HEK293 (cell line): ENCODE measurements around the gene MBTD1.

Experiments used
- CTCF ChIA-PET: fragments of 350-600 bp; formaldehyde crosslinking; extraction: SDS; loops from one replicate; lab custom pipeline; 2021; ENCODE audit warnings: antibody characterized with exemption; lab: Yijun Ruan, JAX
- POLR2A ChIA-PET: fragments of 300-600 bp; formaldehyde crosslinking; extraction: SDS; loops from one replicate; lab custom pipeline; 2020; ENCODE audit warnings: antibody characterized with exemption, inconsistent platforms; lab: Yijun Ruan, JAX
- H3K27ac ChIP-seq: fragments of 200-500 bp; sonication (Bioruptor generic); 2 replicates; pipeline ENCODE4 v1.5.1; 2014; ENCODE audit warnings: low read depth, low read length, control low read depth, inconsistent platforms; ENCODE audit errors: extremely low read depth
- H3K36me3 ChIP-seq, 2 experiments: fragments of 200-500 bp in 1 of 2; sonication (Bioruptor generic) in 1 of 2; 1 replicate in 1 of 2; 2 replicates in 1 of 2; pipeline ENCODE4 v1.5.1; 2014 to 2017; ENCODE audit warnings: inconsistent platforms in 2 of 2, low read length in 2 of 2; ENCODE audit not compliant: control insufficient read depth in 2 of 2, insufficient read depth in 1 of 2
- H3K4me1 ChIP-seq: fragments of 200-500 bp; sonication (Bioruptor generic); 2 replicates; pipeline ENCODE4 v1.5.1; 2014; ENCODE audit warnings: mild to moderate bottlenecking, low read length, inconsistent platforms; ENCODE audit not compliant: control insufficient read depth, insufficient read depth
- H3K4me3 ChIP-seq: 2 replicates; pipeline ENCODE4 v1.5.1; 2011; ENCODE audit warnings: low read depth, mild to moderate bottlenecking, control low read depth, low read length, moderate library complexity
- H3K9me3 ChIP-seq: fragments of 200-500 bp; sonication (Bioruptor generic); 2 replicates; pipeline ENCODE4 v1.5.1; 2014; ENCODE audit warnings: low read depth, low read length, inconsistent platforms; ENCODE audit not compliant: control insufficient read depth, insufficient read depth
- BCL11A ChIP-seq: fragments of 450-650 bp; formaldehyde crosslinking; IDR thresholded peaks from 2 replicates; pipeline ENCODE4 v1.5.1; 2016; ENCODE audit warnings: low read depth, missing biosample characterization, missing genetic modification characterization
- BCL11B ChIP-seq: fragments of 450-650 bp; formaldehyde crosslinking; IDR thresholded peaks from 2 replicates; pipeline ENCODE4 v1.5.1; 2016; ENCODE audit warnings: low read depth, missing biosample characterization, missing genetic modification characterization
- CTCF ChIP-seq: fragments of 450-650 bp; formaldehyde crosslinking; IDR thresholded peaks from 2 replicates; pipeline ENCODE4 v1.5.1; 2016; ENCODE audit warnings: missing biosample characterization, missing genetic modification characterization
- OVOL3 ChIP-seq: fragments of 450-650 bp; formaldehyde crosslinking; IDR thresholded peaks from 2 replicates; pipeline ENCODE4 v1.5.1; 2016; ENCODE audit warnings: missing biosample characterization, missing genetic modification characterization
- PBX3 ChIP-seq: sonication (generic); formaldehyde crosslinking; IDR thresholded peaks from 2 replicates; pipeline ENCODE4 v1.8.1; 2022; ENCODE audit warnings: mild to moderate bottlenecking, moderate library complexity, missing genetic modification reagents
- REPIN1 ChIP-seq: fragments of 450-650 bp; formaldehyde crosslinking; IDR thresholded peaks from 2 replicates; pipeline ENCODE4 v1.5.1; 2017; ENCODE audit warnings: missing biosample characterization, missing genetic modification characterization, low read depth
- ZBTB26 ChIP-seq: fragments of 450-650 bp; formaldehyde crosslinking; optimal IDR thresholded peaks from 2 replicates; pipeline ENCODE3; 2016; ENCODE audit warnings: missing biosample characterization, mild to moderate bottlenecking, missing genetic modification characterization
- ZBTB8A ChIP-seq: fragments of 450-650 bp; formaldehyde crosslinking; IDR thresholded peaks from 2 replicates; pipeline ENCODE4 v1.5.1; 2016; ENCODE audit warnings: missing biosample characterization, missing genetic modification characterization
- ZIC2 ChIP-seq: fragments of 450-650 bp; formaldehyde crosslinking; IDR thresholded peaks from 2 replicates; pipeline ENCODE4 v1.5.1; 2016; ENCODE audit warnings: missing biosample characterization, missing genetic modification characterization
- ZNF10 ChIP-seq: fragments of 450-650 bp; formaldehyde crosslinking; IDR thresholded peaks from 2 replicates; pipeline ENCODE4 v1.5.1; 2017; ENCODE audit warnings: missing biosample characterization, missing genetic modification characterization
- ZNF112 ChIP-seq: fragments of 450-650 bp; formaldehyde crosslinking; IDR thresholded peaks from 2 replicates; pipeline ENCODE4 v1.5.0; 2017; ENCODE audit warnings: missing biosample characterization, missing genetic modification characterization
- ZNF121 ChIP-seq: fragments of 450-650 bp; formaldehyde crosslinking; IDR thresholded peaks from 2 replicates; pipeline ENCODE4 v1.5.1; 2016; ENCODE audit warnings: missing biosample characterization, missing genetic modification characterization
- ZNF174 ChIP-seq: fragments of 450-650 bp; formaldehyde crosslinking; IDR thresholded peaks from 2 replicates; pipeline ENCODE4 v1.5.0; 2017; ENCODE audit warnings: missing biosample characterization, mild to moderate bottlenecking, missing genetic modification characterization
- ZNF221 ChIP-seq: fragments of 450-650 bp; formaldehyde crosslinking; IDR thresholded peaks from 2 replicates; pipeline ENCODE4 v1.5.1; 2017; ENCODE audit warnings: missing biosample characterization, missing genetic modification characterization, borderline replicate concordance
- ZNF223 ChIP-seq: fragments of 450-650 bp; formaldehyde crosslinking; IDR thresholded peaks from 2 replicates; pipeline ENCODE4 v1.5.1; 2016; ENCODE audit warnings: missing biosample characterization, missing genetic modification characterization
- ZNF26 ChIP-seq: fragments of 450-650 bp; formaldehyde crosslinking; IDR thresholded peaks from 2 replicates; pipeline ENCODE4 v1.5.1; 2016; ENCODE audit warnings: missing biosample characterization, missing genetic modification characterization
- ZNF266 ChIP-seq: fragments of 450-650 bp; formaldehyde crosslinking; IDR thresholded peaks from 2 replicates; pipeline ENCODE4 v1.5.1; 2016; ENCODE audit warnings: missing biosample characterization, missing genetic modification characterization, low read depth
- ZNF280C ChIP-seq: fragments of 450-650 bp; formaldehyde crosslinking; IDR thresholded peaks from 2 replicates; pipeline ENCODE4 v1.5.1; 2016; ENCODE audit warnings: missing biosample characterization, missing genetic modification characterization
- ZNF350 ChIP-seq: fragments of 450-650 bp; formaldehyde crosslinking; IDR thresholded peaks from 2 replicates; pipeline ENCODE4 v1.5.0; 2017; ENCODE audit warnings: missing biosample characterization, mild to moderate bottlenecking, missing genetic modification characterization
- ZNF580 ChIP-seq: fragments of 450-650 bp; formaldehyde crosslinking; IDR thresholded peaks from 2 replicates; pipeline ENCODE4 v1.5.1; 2016; ENCODE audit warnings: missing biosample characterization, missing genetic modification characterization
- ZNF629 ChIP-seq: fragments of 450-650 bp; formaldehyde crosslinking; IDR thresholded peaks from 2 replicates; pipeline ENCODE4 v1.5.1; 2017; ENCODE audit warnings: missing biosample characterization, missing genetic modification characterization
- ZNF654 ChIP-seq: fragments of 450-650 bp; formaldehyde crosslinking; IDR thresholded peaks from 2 replicates; pipeline ENCODE4 v1.5.1; 2016; ENCODE audit warnings: low read depth, missing biosample characterization, missing genetic modification characterization
- ZNF670 ChIP-seq: fragments of 450-650 bp; formaldehyde crosslinking; IDR thresholded peaks from 2 replicates; pipeline ENCODE4 v1.5.1; 2016; ENCODE audit warnings: missing biosample characterization, missing genetic modification characterization, low read depth
- ZNF701 ChIP-seq: fragments of 450-650 bp; formaldehyde crosslinking; IDR thresholded peaks from 2 replicates; pipeline ENCODE4 v1.5.1; 2016; ENCODE audit warnings: missing biosample characterization, missing genetic modification characterization
- ZNF704 ChIP-seq: fragments of 450-650 bp; formaldehyde crosslinking; IDR thresholded peaks from 2 replicates; pipeline ENCODE4 v1.5.1; 2016; ENCODE audit warnings: missing biosample characterization, missing genetic modification characterization

The MBTD1 gene

GRCh38 chr17:51299859-51300258 is 40.0 kb upstream of the MBTD1 start:
- TF ChIP-seq ZNF701 (tag by site-specific recombination), result no peak
- TF ChIP-seq ZIC2 (tag by site-specific recombination), result no peak
- no peak for TF ChIP-seq ZNF121 (tag by site-specific recombination)
- TF ChIP-seq ZNF26 (tag by site-specific recombination), result no peak
- no peak for TF ChIP-seq BCL11A (tag by site-specific recombination)
- TF ChIP-seq ZNF266 (tag by site-specific recombination), result no peak
- no peak for TF ChIP-seq ZNF280C
- no peak for TF ChIP-seq ZNF112 (tag by site-specific recombination)
- TF ChIP-seq ZNF580 (tag by site-specific recombination), result no peak
- TF ChIP-seq ZNF654 (tag by site-specific recombination), result no peak
- TF ChIP-seq ZNF221 (tag by site-specific recombination), result no peak
- TF ChIP-seq ZBTB26 (tag by site-specific recombination), result no peak
- TF ChIP-seq ZBTB8A (tag by site-specific recombination), result no peak
- TF ChIP-seq ZNF223 (tag by site-specific recombination), result no peak
- H3K4me3 ChIP-seq, result no peak overlapping the region
- peaks cover 5 to 33% of the 10 kb centered on the region in 2 experiments; a peak in 2 of 3 replicates for H3K36me3 ChIP-seq
- H3K27ac ChIP-seq, result no peak overlapping the region
- no peaks in the 10 kb centered on the region for H3K9me3 ChIP-seq
- ChIA-PET CTCF (interaction anchor here (0.6 to 3.8 kb wide), 10 partner anchors 11 to 252 kb away, joined by 3 to 27 read pairs (median 6); no protein-coding TSS in a partner anchor), POLR2A (no interaction called here)
- H3K4me1 ChIP-seq, result no peaks in the 10 kb centered on the region

GRCh38 chr17:51298508-51299371 is 38.9 kb upstream of the MBTD1 start:
- no peak overlapping the region for H3K27ac ChIP-seq
- POLR2A ChIA-PET, result no interaction called here
- peaks cover 5 to 39% of the 10 kb centered on the region in 2 experiments; a peak in 2 of 3 replicates for H3K36me3 ChIP-seq
- H3K4me1 ChIP-seq, result no peaks in the 10 kb centered on the region
- no peak overlapping the region for H3K4me3 ChIP-seq
- CTCF ChIA-PET, result interaction anchor here (0.5 to 3.8 kb wide), 37 partner anchors 9 to 1826 kb away, joined by 3 to 27 read pairs (median 4); no protein-coding TSS in a partner anchor
- H3K9me3 ChIP-seq, result no peaks in the 10 kb centered on the region
- no peak for TF ChIP-seq ZNF670 (tag by site-specific recombination)
- no peak for TF ChIP-seq OVOL3 (tag by site-specific recombination)
- TF ChIP-seq ZNF704 (tag by site-specific recombination), result no peak
- TF ChIP-seq BCL11B, result no peak
- TF ChIP-seq ZNF174 (tag by site-specific recombination), result no peak
- TF ChIP-seq ZNF629, result no peak
- TF ChIP-seq PBX3 (CRISPR knock-in tag), result no peak
- peak; percentile 53; the same call in 1 of the 2 replicates for TF ChIP-seq CTCF (tag by site-specific recombination)
- no peak for TF ChIP-seq REPIN1 (tag by site-specific recombination)
- peak; percentile 75 for TF ChIP-seq ZNF654 (tag by site-specific recombination)
- TF ChIP-seq ZNF350, result no peak
- TF ChIP-seq ZNF10 (tag by site-specific recombination), result peak; percentile 30; the same call in 1 of the 2 replicates
